B cell (primary cell): Measurements from ENCODE around the gene NSUN5. TPM values are rescaled to one million over a fixed set of nuclear protein-coding genes. Genes with fewer than 3 reads are reported as not detected.

Experiments
- ATAC-seq: fragments of 200-7000 bp; cut with Tn5 transposase; one replicate; pipeline ENCODE4 v1.10.0; 2021; ENCODE audit warnings: low read depth, mild to moderate bottlenecking, moderate number of reproducible peaks, moderate library complexity
- CTCF ChIA-PET: fragments of 350-600 bp; sonication (Branson Sonifier 250); formaldehyde crosslinking; loops from one replicate; lab custom pipeline; 2021; ENCODE audit warnings: antibody characterized with exemption, inconsistent platforms; lab: Charles Lee
- POLR2A ChIA-PET: fragments of 350-600 bp; sonication (Branson Sonifier 250); formaldehyde crosslinking; loops from one replicate; lab custom pipeline; 2021; ENCODE audit warnings: antibody characterized with exemption; lab: Charles Lee
- DNase-seq: peaks from one replicate; pipeline ENCODE4 v3.0.0; 2013
- H2AFZ ChIP-seq: 2 replicates; pipeline ENCODE4 v1.6.1; 2012; ENCODE audit warnings: mild to moderate bottlenecking, low read depth, low read length; ENCODE audit not compliant: insufficient read depth, poor library complexity, severe bottlenecking
- H3K27ac ChIP-seq, 2 donors: 1 replicate in 1 of 2; 2 replicates in 1 of 2; pipeline ENCODE4 v1.5.1; 2012 to 2013; ENCODE audit warnings: low read length in 2 of 2, mild to moderate bottlenecking in 2 of 2, moderate library complexity in 1 of 2
- H3K27me3 ChIP-seq, 4 experiments: fragments of 200-600 bp in 1 of 4; sonication (generic) in 1 of 4; replicated peaks in 1 of 4; 1 replicate in 2 of 4; 2 replicates in 2 of 4; pipeline versions ENCODE4 v1.6.1 to v1.7.0; 2013 to 2016; ENCODE audit warnings: low read length in 3 of 4, mild to moderate bottlenecking in 2 of 4, mixed read lengths in 1 of 4, moderate library complexity in 1 of 4; ENCODE audit not compliant: insufficient read depth in 4 of 4, control insufficient read depth in 3 of 4; ENCODE audit errors: control extremely low read depth in 1 of 4
- H3K36me3 ChIP-seq, 2 experiments: replicated peaks in 1 of 2; 1 replicate in 1 of 2; 2 replicates in 1 of 2; pipeline versions ENCODE4 v1.6.1 to v1.7.1; 2013; ENCODE audit warnings: low read length in 1 of 2; ENCODE audit not compliant: insufficient read depth in 2 of 2, control insufficient read depth in 1 of 2; ENCODE audit errors: control extremely low read depth in 1 of 2, extremely low read depth in 1 of 2
- H3K4me1 ChIP-seq, 2 donors: fragments of 200-600 bp in 1 of 2; sonication (generic) in 1 of 2; 1 replicate in 1 of 2; 2 replicates in 1 of 2; pipeline versions ENCODE4 v1.5.1 to v1.6.1; 2013 to 2017; ENCODE audit warnings: low read length in 2 of 2; ENCODE audit not compliant: control insufficient read depth in 2 of 2, insufficient read depth in 2 of 2
- H3K4me2 ChIP-seq: replicated peaks from 2 replicates; pipeline ENCODE3; 2012; ENCODE audit warnings: mild to moderate bottlenecking, low read depth, low read length; ENCODE audit not compliant: poor library complexity, severe bottlenecking
- H3K4me3 ChIP-seq, 5 experiments: fragments of 200-600 bp in 1 of 5; sonication (generic) in 1 of 5; 1 replicate in 3 of 5; 2 replicates in 2 of 5; pipeline versions ENCODE4 v1.5.1 to v1.7.0; 2011 to 2016; ENCODE audit warnings: low read length in 4 of 5, mild to moderate bottlenecking in 4 of 5, low read depth in 2 of 5, control low read depth in 1 of 5, moderate library complexity in 1 of 5; ENCODE audit not compliant: insufficient read depth in 1 of 5; ENCODE audit errors: control extremely low read depth in 1 of 5, extremely low read depth in 1 of 5
- H3K79me2 ChIP-seq: fragments of 200-600 bp; sonication (generic); one replicate; pipeline ENCODE4 v1.6.0; 2016; ENCODE audit warnings: low read length; ENCODE audit not compliant: control insufficient read depth, insufficient read depth
- H3K9ac ChIP-seq: fragments of 200-600 bp; sonication (generic); 2 replicates; pipeline ENCODE4 v1.6.1; 2017; ENCODE audit warnings: mild to moderate bottlenecking, low read length, moderate library complexity
- H3K9me3 ChIP-seq, 3 donors: one replicate each; pipeline versions ENCODE4 v1.6.1 to v1.7.1; 2013; ENCODE audit warnings: low read length in 2 of 3; ENCODE audit not compliant: control insufficient read depth in 2 of 3, insufficient read depth in 1 of 3; ENCODE audit errors: control extremely low read depth in 1 of 3
- H4K20me1 ChIP-seq: 2 replicates; pipeline ENCODE4 v1.6.0; 2012; ENCODE audit warnings: mild to moderate bottlenecking, low read length; ENCODE audit not compliant: insufficient read depth, control insufficient read depth, poor library complexity, severe bottlenecking
- H3K27ac Mint-ChIP-seq: one replicate; pipeline ENCODE4 v1.8.0; 2021; ENCODE audit warnings: mixed read lengths
- H3K27me3 Mint-ChIP-seq: one replicate; pipeline ENCODE4 v1.8.0; 2021; ENCODE audit warnings: mixed read lengths
- H3K4me1 Mint-ChIP-seq: one replicate; pipeline ENCODE4 v1.8.0; 2021; ENCODE audit warnings: mixed read lengths
- H3K4me3 Mint-ChIP-seq: one replicate; pipeline ENCODE4 v1.8.0; 2021; ENCODE audit warnings: mixed read lengths
- H3K9me3 Mint-ChIP-seq: one replicate; pipeline ENCODE4 v1.8.0; 2022; ENCODE audit warnings: mixed read lengths; ENCODE audit not compliant: insufficient read depth
- EZH2 ChIP-seq: IDR thresholded peaks from 2 replicates; pipeline ENCODE4 v1.6.1; 2012; ENCODE audit warnings: borderline replicate concordance, low read depth, mild to moderate bottlenecking, moderate library complexity, low read length; ENCODE audit not compliant: insufficient read depth, poor library complexity, severe bottlenecking
- WGBS: methylation state at CpG from one replicate; pipeline ENCODE4 v1.1.5; 2013; ENCODE audit warnings: missing lambda C conversion rate; ENCODE audit not compliant: insufficient coverage; 5-methylcytosine and 5-hydroxymethylcytosine counted together
- intact Hi-C: fragments of 100-400 bp; cut with micrococcal nuclease; formaldehyde crosslinking; loops from one replicate; pipeline ENCODE4 v1.10.0; 2022
- polyA plus RNA-seq: library from polyadenylated mRNA; depleted of rRNA; stranded (reverse); fragments of >200 nt; gene quantifications from 2 replicates; pipeline ENCODE4 v1.2.3, GENCODE V29; 2012
- total RNA-seq, 2 donors: library from RNA; stranded (reverse); fragments of 120-200 nt in 1 of 2; gene quantifications; 1 replicate in 1 of 2; 2 replicates in 1 of 2; pipeline versions ENCODE4 v1.2.3 to v1.2.4, GENCODE V29; 2013 to 2022
- TF ChIP-seq, protein P1 (sequence below): fragments of 200-600 bp; IDR thresholded peaks from one replicate; pipeline ENCODE4 v1.8.0; 2022; ENCODE audit warnings: antibody characterized with exemption, mild to moderate bottlenecking

NSUN5 gene
- total and polyA plus RNA-seq, 2 donors (not counting 1 experiment from before 2014, with no cell fraction given), result 67.1 to 98.0 TPM

DNA sequence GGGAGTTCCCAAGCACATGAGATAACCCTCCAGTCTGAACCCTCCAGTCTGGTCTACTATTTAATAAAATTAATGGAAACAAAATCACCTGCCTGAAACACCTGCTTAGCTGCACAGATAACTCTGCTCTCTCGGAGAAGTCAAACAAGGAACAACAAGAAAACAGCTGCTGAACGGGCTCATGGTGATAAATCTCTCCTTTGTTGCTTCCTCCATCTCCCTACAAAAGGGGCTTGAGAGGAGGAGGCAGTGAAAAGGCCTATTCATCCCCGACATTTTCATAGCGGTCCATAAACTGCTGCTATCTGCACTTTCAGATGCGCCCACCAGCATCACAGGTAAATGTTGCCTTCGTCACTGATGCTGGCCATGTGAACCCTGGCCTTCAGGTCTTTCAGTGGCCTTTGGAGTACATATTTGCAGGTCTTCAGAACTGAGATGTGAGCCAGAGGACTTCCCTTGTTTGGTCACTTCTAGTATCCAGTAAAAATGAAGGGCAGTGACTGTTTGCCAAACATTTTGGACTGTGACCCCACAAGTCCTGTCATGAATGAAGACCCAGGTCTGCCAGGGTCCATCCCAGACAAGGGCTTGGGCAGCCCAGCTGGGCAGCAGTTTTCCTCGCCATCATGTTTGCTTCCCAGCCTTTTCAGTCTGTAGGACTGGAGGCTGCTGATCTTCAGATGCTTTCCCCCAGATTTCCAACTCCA lies 35.2 kb upstream of the NSUN5 start:
- POLR2A ChIA-PET, result no interaction called here
- H3K27ac ChIP-seq, result no peak overlapping the region
- H3K27me3 ChIP-seq, result peaks cover 0 to 5% (median 0%) of the 10 kb centered on the region in 4 experiments
- no peak overlapping the region for H3K4me2 ChIP-seq
- no peaks in the 10 kb centered on the region for H3K9me3 ChIP-seq
- Mint-ChIP-seq H3K9me3 (no peaks in the 10 kb centered on the region), H3K27ac (no peak overlapping the region), H3K4me1 (peaks cover under 1% of the 10 kb centered on the region), H3K27me3 (peaks cover 28% of the 10 kb centered on the region), H3K4me3 (no peak overlapping the region)
- no peak for DNase-seq
- no peaks in the 10 kb centered on the region for H3K36me3 ChIP-seq
- intact Hi-C loops, result no loop called here
- no peak overlapping the region for H3K4me3 ChIP-seq
- no peaks in the 10 kb centered on the region for H3K4me1 ChIP-seq
- H3K79me2 ChIP-seq, result no peaks in the 10 kb centered on the region
- H3K9ac ChIP-seq, result no peak overlapping the region
- CTCF ChIA-PET, result no interaction called here
- no peak for TF ChIP-seq EZH2
- TF ChIP-seq, protein P1, sequence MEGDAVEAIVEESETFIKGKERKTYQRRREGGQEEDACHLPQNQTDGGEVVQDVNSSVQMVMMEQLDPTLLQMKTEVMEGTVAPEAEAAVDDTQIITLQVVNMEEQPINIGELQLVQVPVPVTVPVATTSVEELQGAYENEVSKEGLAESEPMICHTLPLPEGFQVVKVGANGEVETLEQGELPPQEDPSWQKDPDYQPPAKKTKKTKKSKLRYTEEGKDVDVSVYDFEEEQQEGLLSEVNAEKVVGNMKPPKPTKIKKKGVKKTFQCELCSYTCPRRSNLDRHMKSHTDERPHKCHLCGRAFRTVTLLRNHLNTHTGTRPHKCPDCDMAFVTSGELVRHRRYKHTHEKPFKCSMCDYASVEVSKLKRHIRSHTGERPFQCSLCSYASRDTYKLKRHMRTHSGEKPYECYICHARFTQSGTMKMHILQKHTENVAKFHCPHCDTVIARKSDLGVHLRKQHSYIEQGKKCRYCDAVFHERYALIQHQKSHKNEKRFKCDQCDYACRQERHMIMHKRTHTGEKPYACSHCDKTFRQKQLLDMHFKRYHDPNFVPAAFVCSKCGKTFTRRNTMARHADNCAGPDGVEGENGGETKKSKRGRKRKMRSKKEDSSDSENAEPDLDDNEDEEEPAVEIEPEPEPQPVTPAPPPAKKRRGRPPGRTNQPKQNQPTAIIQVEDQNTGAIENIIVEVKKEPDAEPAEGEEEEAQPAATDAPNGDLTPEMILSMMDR, result no peak
- no peak overlapping the region for H2AFZ ChIP-seq
- H4K20me1 ChIP-seq, result no peaks in the 10 kb centered on the region
- WGBS, result 87% methylated on average over 4 of the region's 7 CpGs
- ATAC-seq, result no peak

DNA sequence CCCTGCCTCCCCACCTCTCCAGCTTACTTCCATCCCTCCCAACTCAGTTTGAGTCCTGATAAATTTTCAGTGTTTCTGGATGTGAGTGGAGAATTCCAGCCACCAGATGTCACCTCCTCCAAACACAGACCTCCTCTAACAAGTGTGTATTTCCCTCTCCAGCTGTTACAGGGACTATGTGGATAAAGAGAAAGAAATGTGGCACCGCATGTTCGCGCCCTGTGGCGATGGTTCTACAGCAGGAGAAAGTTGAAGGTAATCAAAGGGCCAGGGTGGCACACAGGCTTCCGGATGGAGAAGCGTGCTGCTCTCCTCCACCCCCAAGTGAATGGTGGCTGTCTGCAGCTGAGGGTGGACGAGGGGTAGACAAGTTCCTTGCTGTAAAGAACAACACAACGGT lies 34.0 kb upstream of the NSUN5 start:
- Histone ChIP-seq H4K20me1 (no peaks in the 10 kb centered on the region), H3K4me3 (no peak overlapping the region), H3K27me3 (peaks cover 0 to 5% (median 0%) of the 10 kb centered on the region in 4 experiments), H3K4me2 (no peak overlapping the region), H3K36me3 (no peaks in the 10 kb centered on the region), H3K9me3 (no peaks in the 10 kb centered on the region), H3K9ac (no peak overlapping the region), H2AFZ (no peak overlapping the region), H3K4me1 (no peaks in the 10 kb centered on the region), H3K79me2 (no peaks in the 10 kb centered on the region), H3K27ac (no peak overlapping the region)
- ChIA-PET CTCF (no interaction called here), POLR2A (no interaction called here)
- no peaks in the 10 kb centered on the region for H3K9me3 Mint-ChIP-seq
- no peak overlapping the region for H3K27ac Mint-ChIP-seq
- H3K4me1 Mint-ChIP-seq, result peaks cover 4% of the 10 kb centered on the region
- DNase-seq (no peak), ATAC-seq (no peak)
- WGBS, result 78% methylated on average over 6 of the region's 8 CpGs
- no peak overlapping the region for H3K4me3 Mint-ChIP-seq
- H3K27me3 Mint-ChIP-seq, result peaks cover 28% of the 10 kb centered on the region
- no peak for TF ChIP-seq EZH2
- TF ChIP-seq, protein P1, result no peak
- intact Hi-C loops, result no loop called here
